GM23338 (cell line): ENCODE data around the gene HDAC10. TPM values are rescaled to one million over a fixed set of nuclear protein-coding genes. Genes with fewer than 3 reads are reported as not detected.

ENCODE experiments used
- ATAC-seq: fragments of 200-7000 bp; cut with Tn5 transposase; 3 replicates; pipeline ENCODE4 v1.9.1; 2020
- DNase-seq: peaks from one replicate; pipeline ENCODE4 v3.0.0-alpha.2; 2015; ENCODE audit warnings: low spot score
- H2AFZ ChIP-seq: fragments of 200-600 bp; sonication (generic); 2 replicates; pipeline ENCODE4 v1.8.0; 2016; ENCODE audit warnings: antibody characterized with exemption, mild to moderate bottlenecking, moderate library complexity
- H3F3A ChIP-seq: fragments of 200-600 bp; sonication (generic); replicated peaks from 2 replicates; pipeline ENCODE4 v1.8.0; 2017; ENCODE audit warnings: antibody characterized with exemption, mixed run types, low read depth
- H3K27ac ChIP-seq: fragments of 200-600 bp; sonication (generic); 2 replicates; pipeline ENCODE4 v1.6.1; 2016; ENCODE audit warnings: low read depth
- H3K27me3 ChIP-seq: fragments of 200-600 bp; sonication (generic); 2 replicates; pipeline ENCODE4 v1.8.0; 2016; ENCODE audit warnings: mild to moderate bottlenecking, mixed run types, moderate library complexity; ENCODE audit not compliant: insufficient read depth
- H3K36me3 ChIP-seq: fragments of 200-600 bp; sonication (generic); 2 replicates; pipeline ENCODE4 v1.8.0; 2016; ENCODE audit warnings: mild to moderate bottlenecking; ENCODE audit not compliant: insufficient read depth
- H3K4me1 ChIP-seq: fragments of 200-600 bp; sonication (generic); 2 replicates; pipeline ENCODE4 v1.8.0; 2016; ENCODE audit warnings: mild to moderate bottlenecking, moderate library complexity; ENCODE audit not compliant: insufficient read depth
- H3K4me2 ChIP-seq: fragments of 200-600 bp; sonication (generic); 2 replicates; pipeline ENCODE4 v1.7.1; 2017; ENCODE audit warnings: mixed run types
- H3K4me3 ChIP-seq: fragments of 200-600 bp; sonication (generic); 2 replicates; pipeline ENCODE4 v1.6.1; 2016; ENCODE audit warnings: mixed run types
- H3K79me2 ChIP-seq: fragments of 200-600 bp; sonication (generic); replicated peaks from 2 replicates; pipeline ENCODE4 v1.8.0; 2017; ENCODE audit warnings: mild to moderate bottlenecking; ENCODE audit not compliant: insufficient read depth
- H3K9me2 ChIP-seq: fragments of 200-600 bp; sonication (generic); 2 replicates; pipeline ENCODE4 v1.8.0; 2017; ENCODE audit not compliant: insufficient read depth
- H4K20me1 ChIP-seq: fragments of 200-600 bp; sonication (generic); replicated peaks from 2 replicates; pipeline ENCODE4 v1.8.0; 2017; ENCODE audit warnings: mild to moderate bottlenecking; ENCODE audit not compliant: insufficient read depth
- H3K27ac Mint-ChIP-seq: 2 replicates; pipeline ENCODE4 v1.8.0; 2020; ENCODE audit warnings: inconsistent platforms, mild to moderate bottlenecking, moderate library complexity, mixed read lengths
- H3K27me3 Mint-ChIP-seq: 3 replicates; pipeline ENCODE4 v1.8.0; 2022; ENCODE audit warnings: low read depth, mild to moderate bottlenecking, moderate library complexity, mixed read lengths, inconsistent platforms; ENCODE audit not compliant: insufficient read depth, poor library complexity
- H3K36me3 Mint-ChIP-seq: 3 replicates; pipeline ENCODE4 v1.8.0; 2021; ENCODE audit warnings: low read depth, mild to moderate bottlenecking, inconsistent platforms, moderate library complexity, mixed read lengths
- H3K4me1 Mint-ChIP-seq: 3 replicates; pipeline ENCODE4 v1.8.0; 2020; ENCODE audit warnings: mild to moderate bottlenecking, inconsistent platforms, mixed read lengths
- H3K4me3 Mint-ChIP-seq: 3 replicates; pipeline ENCODE4 v1.8.0; 2021; ENCODE audit warnings: moderate library complexity, mild to moderate bottlenecking, inconsistent platforms, mixed read lengths
- H3K9me3 Mint-ChIP-seq: 3 replicates; pipeline ENCODE4 v1.8.0; 2020; ENCODE audit warnings: moderate library complexity, mild to moderate bottlenecking, inconsistent platforms, mixed read lengths
- CTCF ChIP-seq, 2 experiments: fragments of 200-600 bp in 1 of 2; sonication (generic) in 1 of 2; conservative IDR thresholded peaks; 2 replicates each; pipeline versions ENCODE4 v1.5.1 to v1.6.1; 2016 to 2017; ENCODE audit warnings: antibody characterized with exemption in 2 of 2, low read depth in 2 of 2, mild to moderate bottlenecking in 2 of 2, moderate library complexity in 1 of 2
- EZH2phosphoT487 ChIP-seq: fragments of 200-600 bp; sonication (generic); IDR thresholded peaks from one replicate; pipeline ENCODE4 v1.8.1; 2018; ENCODE audit warnings: antibody characterized with exemption; ENCODE audit not compliant: unreplicated experiment
- JUNB ChIP-seq: IDR thresholded peaks from one replicate; pipeline ENCODE4 v1.6.1; 2016; ENCODE audit warnings: antibody characterized with exemption; ENCODE audit not compliant: unreplicated experiment
- NANOG ChIP-seq: IDR thresholded peaks from 2 replicates; pipeline ENCODE4 v1.6.1; 2016; ENCODE audit warnings: antibody characterized with exemption, borderline replicate concordance
- POLR2AphosphoS5 ChIP-seq: IDR thresholded peaks from 2 replicates; pipeline ENCODE4 v1.6.1; 2016; ENCODE audit warnings: antibody characterized with exemption, low read depth
- REST ChIP-seq: IDR thresholded peaks from one replicate; pipeline ENCODE4 v1.6.1; 2018; ENCODE audit warnings: antibody characterized with exemption; ENCODE audit not compliant: unreplicated experiment
- ZNF114 ChIP-seq: fragments of 250-450 bp; sonication (Bioruptor Pico); IDR thresholded peaks from 2 replicates; pipeline ENCODE4 v1.5.0; 2020; ENCODE audit warnings: mild to moderate bottlenecking, moderate library complexity
- ZNF331 ChIP-seq: fragments of 250-450 bp; sonication (Bioruptor Pico); IDR thresholded peaks from 2 replicates; pipeline ENCODE4 v1.5.0; 2020; ENCODE audit warnings: low read depth, mild to moderate bottlenecking, moderate library complexity
- polyA plus RNA-seq: library from polyadenylated mRNA; unstranded; fragments of >200 nt; fragmentation: Nextera tagmentation; extraction: Ambion mirVana; gene quantifications from 2 replicates; pipeline ENCODE4 v1.2.1, GENCODE V29; 2016
- total RNA-seq: library from RNA; depleted of rRNA; stranded (reverse); fragments of >200 nt; shearing (Covaris generic); gene quantifications from 2 replicates; pipeline ENCODE4 v1.2.3, GENCODE V29; 2014

HDAC10 gene
- total and polyA plus RNA-seq, 2 experiments from 2014 or later: 4.1 to 41.9 TPM

- H3K4me1 ChIP-seq: no peaks in the 10 kb centered on the region; the same call in 1 of the 2 replicates
- H3K27me3 ChIP-seq: no peaks in the 10 kb centered on the region
- H2AFZ ChIP-seq: no peak overlapping the region
- no peak overlapping the region for H3K4me3 Mint-ChIP-seq
- no peak overlapping the region for H3K4me2 ChIP-seq
- H3K27ac ChIP-seq: no peak overlapping the region
- H4K20me1 ChIP-seq: peaks cover 8% of the 10 kb centered on the region; the same call in 1 of the 2 replicates
- peak; percentile 9 for ATAC-seq
- peaks cover 5% of the 10 kb centered on the region; the same call in 1 of the 2 replicates for H3K79me2 ChIP-seq
- no peaks in the 10 kb centered on the region for H3K9me2 ChIP-seq
- no peak overlapping the region for H3K27ac Mint-ChIP-seq
- H3K27me3 Mint-ChIP-seq: peaks cover 1% of the 10 kb centered on the region
- no peaks in the 10 kb centered on the region for H3F3A ChIP-seq
- peaks cover 64% of the 10 kb centered on the region for H3K36me3 Mint-ChIP-seq
- no peak overlapping the region for H3K4me3 ChIP-seq
- H3K9me3 Mint-ChIP-seq: no peaks in the 10 kb centered on the region
- no peaks in the 10 kb centered on the region for H3K36me3 ChIP-seq
- no peak for DNase-seq
- peaks cover 2% of the 10 kb centered on the region; the same call in 2 of the 3 replicates for H3K4me1 Mint-ChIP-seq
- no peak for TF ChIP-seq EZH2phosphoT487
These were observed 32.7 kb downstream of the HDAC10 start for GRCh38 chr22:50218153-50218995.

GRCh38 chr22:50217543-50218152 lies 33.4 kb downstream of the HDAC10 start:
- peaks cover 2% of the 10 kb centered on the region; the same call in 2 of the 3 replicates for H3K4me1 Mint-ChIP-seq
- Histone ChIP-seq H3K4me3 (no peak overlapping the region), H3K27ac (no peak overlapping the region), H2AFZ (no peak overlapping the region), H3K4me1 (no peaks in the 10 kb centered on the region; the same call in 1 of the 2 replicates), H3K36me3 (no peaks in the 10 kb centered on the region), H3K27me3 (no peaks in the 10 kb centered on the region), H3K79me2 (peaks cover 5% of the 10 kb centered on the region; the same call in 1 of the 2 replicates), H4K20me1 (peaks cover 13% of the 10 kb centered on the region), H3K9me2 (no peaks in the 10 kb centered on the region), H3F3A (no peaks in the 10 kb centered on the region), H3K4me2 (no peak overlapping the region)
- no peak for DNase-seq
- TF ChIP-seq ZNF331 (CRISPR knock-in tag): no peak
- H3K4me3 Mint-ChIP-seq: no peak overlapping the region
- no peaks in the 10 kb centered on the region for H3K9me3 Mint-ChIP-seq
- peaks cover 65% of the 10 kb centered on the region for H3K36me3 Mint-ChIP-seq
- peaks cover 1% of the 10 kb centered on the region for H3K27me3 Mint-ChIP-seq
- H3K27ac Mint-ChIP-seq: no peak overlapping the region
- ATAC-seq: no peak

- H2AFZ ChIP-seq: no peak overlapping the region
- no peaks in the 10 kb centered on the region; the same call in 1 of the 2 replicates for H3K4me1 ChIP-seq
- no peak overlapping the region for H3K4me2 ChIP-seq
- Mint-ChIP-seq H3K4me1 (peaks cover 2% of the 10 kb centered on the region; the same call in 2 of the 3 replicates), H3K27ac (no peak overlapping the region), H3K27me3 (peaks cover 1% of the 10 kb centered on the region), H3K36me3 (peaks cover 69% of the 10 kb centered on the region), H3K9me3 (no peaks in the 10 kb centered on the region; the same call in 2 of the 3 replicates), H3K4me3 (no peak overlapping the region)
- no peak for TF ChIP-seq JUNB
- TF ChIP-seq REST: no peak
- no peak for TF ChIP-seq CTCF (conservative IDR thresholded peaks at IDR 0.05; ENCODE audit: low read depth in 2 of 2)
- TF ChIP-seq ZNF331 (CRISPR knock-in tag): no peak
- no peak for TF ChIP-seq NANOG
- no peak for TF ChIP-seq ZNF114 (CRISPR knock-in tag)
- TF ChIP-seq POLR2AphosphoS5: no peak
- ATAC-seq (no peak), DNase-seq (no peak)
- no peaks in the 10 kb centered on the region for H3K36me3 ChIP-seq
- no peaks in the 10 kb centered on the region for H3F3A ChIP-seq
- no peak overlapping the region for H3K4me3 ChIP-seq
- no peaks in the 10 kb centered on the region for H3K9me2 ChIP-seq
- peaks cover 16% of the 10 kb centered on the region for H4K20me1 ChIP-seq
- peaks cover 10% of the 10 kb centered on the region; the same call in 1 of the 2 replicates for H3K79me2 ChIP-seq
- H3K27ac ChIP-seq: no peak overlapping the region
- no peaks in the 10 kb centered on the region for H3K27me3 ChIP-seq
These were observed 34.2 kb downstream of the HDAC10 start for GRCh38 chr22:50216684-50217520.
